GM13977 (cell line): ENCODE measurements around the gene COL5A2.

ENCODE experiments used
- DNase-seq: peaks from one replicate; pipeline ENCODE4 v3.0.0; 2012; ENCODE audit warnings: low spot score
- CTCF ChIP-seq: IDR thresholded peaks from 2 replicates; pipeline ENCODE4 v1.5.1; 2012; ENCODE audit warnings: mild to moderate bottlenecking, control low read depth; ENCODE audit not compliant: insufficient read depth; ENCODE audit errors: extremely low read depth, missing control alignments
- in situ Hi-C: fragments of 300-500 bp; cut with MboI; formaldehyde crosslinking; loops from one replicate; pipeline ENCODE4 v1.12.0; 2022; ENCODE audit warnings: low sequenced_read_pairs, low pct_unique_long_range_greater_than_20kb, mixed read lengths, inconsistent platforms; ENCODE audit not compliant: unreplicated experiment

The COL5A2 gene

GRCh38 chr2:189217541-189217940 lies 38.0 kb upstream of the COL5A2 start:
- DNase-seq: no peak
- no peak for TF ChIP-seq CTCF
- in situ Hi-C loops: no loop called here

GRCh38 chr2:189217051-189217450 lies 37.5 kb upstream of the COL5A2 start:
- no peak for TF ChIP-seq CTCF
- DNase-seq: no peak
- in situ Hi-C loops: no loop called here

GRCh38 chr2:189214484-189214883 lies 34.9 kb upstream of the COL5A2 start:
- in situ Hi-C loops: no loop called here
- TF ChIP-seq CTCF: no peak
- no peak for DNase-seq

- in situ Hi-C loops: no loop called here
- DNase-seq: no peak
- no peak for TF ChIP-seq CTCF
Measured at GRCh38 chr2:189213250-189213649, 33.7 kb upstream of the COL5A2 start.

GRCh38 chr2:189210250-189211087 lies 30.9 kb upstream of the COL5A2 start:
- DNase-seq: no peak
- TF ChIP-seq CTCF: no peak
- in situ Hi-C loops: no loop called here

- TF ChIP-seq CTCF: no peak
- in situ Hi-C loops: no loop called here
- no peak for DNase-seq
Measured at GRCh38 chr2:189208254-189208653, 28.7 kb upstream of the COL5A2 start.
